Measurements from ENCODE around the gene DYRK1B. TPM values are rescaled to one million over a fixed set of nuclear protein-coding genes. Genes with fewer than 3 reads are reported as not detected.

DYRK1B gene
- total RNA-seq, 1 donor from 2014 or later: 7.8 TPM

GRCh38 chr19:39848392-39848791 lies 14.4 kb upstream of the DYRK1B start:
- no peaks in the 10 kb centered on the region for H3K9me3 ChIP-seq (ENCODE audit: low read depth)
- H2AFZ ChIP-seq (replicated peaks): no peak overlapping the region
- peaks cover 8% of the 10 kb centered on the region for H3K27me3 Mint-ChIP-seq (ENCODE audit: insufficient read depth, low read depth)
- no peak overlapping the region for H3K4me3 ChIP-seq
- peaks cover 28% of the 10 kb centered on the region for H3K4me1 ChIP-seq
- H3K9me3 Mint-ChIP-seq: no peaks in the 10 kb centered on the region
- H3K4me2 ChIP-seq: no peak overlapping the region
- H3K27ac Mint-ChIP-seq: no peak overlapping the region
- no peak for DNase-seq (ENCODE audit: low spot score)
- no peak overlapping the region for H3K9ac ChIP-seq
- no peaks in the 10 kb centered on the region for H3K36me3 Mint-ChIP-seq
- H3F3A ChIP-seq (ENCODE audit: low read depth): peaks cover 9% of the 10 kb centered on the region
- H3K27me3 ChIP-seq: no peaks in the 10 kb centered on the region
- H3K36me3 ChIP-seq: no peaks in the 10 kb centered on the region
- H3K4me1 Mint-ChIP-seq: peaks cover 31% of the 10 kb centered on the region
- H3K79me2 ChIP-seq (ENCODE audit: low read depth): peaks cover 28% of the 10 kb centered on the region
- H3K4me3 Mint-ChIP-seq: peak overlapping the region; percentile 26
- peaks cover 22% of the 10 kb centered on the region for H4K20me1 ChIP-seq (ENCODE audit: low read depth)
- H3K27ac ChIP-seq: no peak overlapping the region
- TF ChIP-seq EZH2 (IDR thresholded peaks at IDR 0.05): no peak
- no peak for TF ChIP-seq CTCF (IDR thresholded peaks at IDR 0.05)
- no peak for TF ChIP-seq EZH2phosphoT487 (IDR thresholded peaks at IDR 0.05)

GRCh38 chr19:39847525-39847924 lies 13.6 kb upstream of the DYRK1B start:
- H3K9ac ChIP-seq: no peak overlapping the region
- H3K4me3 Mint-ChIP-seq: peak overlapping the region; percentile 97
- TF ChIP-seq EZH2phosphoT487 (IDR thresholded peaks at IDR 0.05) (no peak), EZH2 (IDR thresholded peaks at IDR 0.05) (no peak), CTCF (IDR thresholded peaks at IDR 0.05) (no peak)
- DNase-seq (ENCODE audit: low spot score): no peak
- peaks cover 38% of the 10 kb centered on the region for H3K4me1 Mint-ChIP-seq
- no peak overlapping the region for H3K4me3 ChIP-seq
- H3F3A ChIP-seq (ENCODE audit: low read depth): peaks cover 9% of the 10 kb centered on the region
- no peak overlapping the region for H3K4me2 ChIP-seq
- peak overlapping the region; percentile 4 for H2AFZ ChIP-seq (replicated peaks)
- no peaks in the 10 kb centered on the region for H3K9me3 ChIP-seq (ENCODE audit: low read depth)
- H3K36me3 Mint-ChIP-seq: no peaks in the 10 kb centered on the region
- peaks cover 37% of the 10 kb centered on the region for H3K79me2 ChIP-seq (ENCODE audit: low read depth)
- peaks cover 28% of the 10 kb centered on the region for H3K4me1 ChIP-seq
- no peak overlapping the region for H3K27ac ChIP-seq
- no peaks in the 10 kb centered on the region for H3K9me3 Mint-ChIP-seq
- no peaks in the 10 kb centered on the region for H3K27me3 ChIP-seq
- peaks cover 8% of the 10 kb centered on the region for H3K27me3 Mint-ChIP-seq (ENCODE audit: insufficient read depth, low read depth)
- peaks cover 30% of the 10 kb centered on the region for H4K20me1 ChIP-seq (ENCODE audit: low read depth)
- no peaks in the 10 kb centered on the region for H3K36me3 ChIP-seq
- no peak overlapping the region for H3K27ac Mint-ChIP-seq

GRCh38 chr19:39846678-39847486 lies 12.9 kb upstream of the DYRK1B start:
- Mint-ChIP-seq H3K4me1 (peaks cover 41% of the 10 kb centered on the region), H3K27ac (peak overlapping the region; percentile 55), H3K4me3 (peak overlapping the region; percentile 97), H3K9me3 (no peaks in the 10 kb centered on the region), H3K27me3 (ENCODE audit: insufficient read depth, low read depth) (peaks cover 8% of the 10 kb centered on the region), H3K36me3 (no peaks in the 10 kb centered on the region)
- DNase-seq (ENCODE audit: low spot score): peak; percentile 16
- Histone ChIP-seq H3K9me3 (ENCODE audit: low read depth) (no peaks in the 10 kb centered on the region), H3F3A (ENCODE audit: low read depth) (peaks cover 9% of the 10 kb centered on the region), H3K27ac (no peak overlapping the region), H3K9ac (no peak overlapping the region), H3K36me3 (no peaks in the 10 kb centered on the region), H3K4me1 (peaks cover 28% of the 10 kb centered on the region), H3K27me3 (no peaks in the 10 kb centered on the region), H3K4me2 (peak overlapping the region; percentile 81), H3K79me2 (ENCODE audit: low read depth) (peaks cover 43% of the 10 kb centered on the region), H3K4me3 (peak overlapping the region; percentile 74), H2AFZ (replicated peaks) (peak overlapping the region; percentile 4), H4K20me1 (ENCODE audit: low read depth) (peaks cover 35% of the 10 kb centered on the region)
- TF ChIP-seq EZH2 (IDR thresholded peaks at IDR 0.05) (peak; percentile 16), EZH2phosphoT487 (IDR thresholded peaks at IDR 0.05) (no peak)

Data from neural progenitor cell (in vitro differentiated cells).